Adrenal gland (tissue), 5 donors: Measurements from ENCODE around the gene BFSP1.

Source experiments
- POLR2A ChIP-seq, 2 donors: fragments of 450-650 bp; IDR thresholded peaks; one replicate each; pipeline ENCODE4 v1.6.1; 2017; ENCODE audit warnings: antibody characterized with exemption in 2 of 2, mild to moderate bottlenecking in 2 of 2, moderate library complexity in 1 of 2
- TF ChIP-seq, protein P1 (sequence below), 6 experiments: fragments of 450-650 bp in 4 of 6; fragments of 200-600 bp in 2 of 6; sonication (generic) in 1 of 6; IDR thresholded peaks; 1 replicate in 5 of 6; 2 replicates in 1 of 6; pipeline versions ENCODE4 v1.5.1 to v1.8.0; 2016 to 2021; ENCODE audit warnings: antibody characterized with exemption in 6 of 6, mild to moderate bottlenecking in 2 of 6, moderate library complexity in 1 of 6
- donor health status: DM: no; HTN: no; CAD: no.

DNA sequence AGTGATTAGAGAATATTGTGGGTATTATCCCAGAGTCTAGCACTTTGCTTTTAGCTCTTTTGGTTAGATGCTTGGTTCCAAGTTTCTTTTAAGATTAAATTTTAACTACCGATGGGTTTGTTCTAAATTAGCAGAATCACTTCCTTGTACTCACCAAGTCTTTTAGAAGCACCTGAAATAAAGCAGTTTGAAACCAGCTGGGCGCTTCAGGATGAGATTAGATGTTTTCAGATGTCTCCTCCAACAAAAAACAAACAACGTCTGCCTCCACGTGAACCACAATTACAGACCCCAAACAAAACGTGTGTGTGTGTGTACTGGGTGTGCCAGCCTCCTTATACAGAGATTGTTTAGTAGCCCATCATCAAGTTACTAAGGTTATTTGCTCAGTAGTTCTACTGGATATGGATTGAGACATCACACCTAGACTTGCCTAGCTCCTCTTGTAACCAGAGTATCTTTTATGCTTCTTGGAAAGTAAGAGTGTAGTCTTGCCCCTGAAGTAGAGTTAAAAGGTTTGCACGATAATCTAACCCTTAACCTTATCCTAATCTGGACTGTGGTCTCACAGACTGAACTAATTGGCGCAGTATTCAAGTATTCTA lies 41.0 kb upstream of the BFSP1 start:
- TF ChIP-seq, protein P1, sequence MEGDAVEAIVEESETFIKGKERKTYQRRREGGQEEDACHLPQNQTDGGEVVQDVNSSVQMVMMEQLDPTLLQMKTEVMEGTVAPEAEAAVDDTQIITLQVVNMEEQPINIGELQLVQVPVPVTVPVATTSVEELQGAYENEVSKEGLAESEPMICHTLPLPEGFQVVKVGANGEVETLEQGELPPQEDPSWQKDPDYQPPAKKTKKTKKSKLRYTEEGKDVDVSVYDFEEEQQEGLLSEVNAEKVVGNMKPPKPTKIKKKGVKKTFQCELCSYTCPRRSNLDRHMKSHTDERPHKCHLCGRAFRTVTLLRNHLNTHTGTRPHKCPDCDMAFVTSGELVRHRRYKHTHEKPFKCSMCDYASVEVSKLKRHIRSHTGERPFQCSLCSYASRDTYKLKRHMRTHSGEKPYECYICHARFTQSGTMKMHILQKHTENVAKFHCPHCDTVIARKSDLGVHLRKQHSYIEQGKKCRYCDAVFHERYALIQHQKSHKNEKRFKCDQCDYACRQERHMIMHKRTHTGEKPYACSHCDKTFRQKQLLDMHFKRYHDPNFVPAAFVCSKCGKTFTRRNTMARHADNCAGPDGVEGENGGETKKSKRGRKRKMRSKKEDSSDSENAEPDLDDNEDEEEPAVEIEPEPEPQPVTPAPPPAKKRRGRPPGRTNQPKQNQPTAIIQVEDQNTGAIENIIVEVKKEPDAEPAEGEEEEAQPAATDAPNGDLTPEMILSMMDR (IDR thresholded peaks at IDR 0.05), result no peak
- TF ChIP-seq POLR2A (IDR thresholded peaks at IDR 0.05), result no peak
